IPS DF 4.7 (cell line): ENCODE data around the gene MSGN1.
"Not testable (repeated sequence)": the region's sequence is repeated elsewhere in the genome, so short reads cannot be mapped to it uniquely, and the experiment has no call there.

ENCODE experiments used
- DNase-seq: peaks from one replicate; pipeline ENCODE4 v3.0.0-alpha.2; 2013; ENCODE audit warnings: low spot score; ENCODE audit errors: extremely low read depth

MSGN1 gene

GRCh38 chr2:17805166-17805565, 11.1 kb upstream of the MSGN1 start:
- DNase-seq: no peak

GRCh38 chr2:17805717-17806363, 10.4 kb upstream of the MSGN1 start:
- DNase-seq: no peak

GRCh38 chr2:17813010-17813741, 3.1 kb upstream of the MSGN1 start:
- DNase-seq: no peak

GRCh38 chr2:17813742-17814473, 2.4 kb upstream of the MSGN1 start:
- no peak for DNase-seq

GRCh38 chr2:17814601-17815000, 1.7 kb upstream of the MSGN1 start:
- DNase-seq: no peak

- DNase-seq: no peak
These were observed 634 bp upstream of the MSGN1 start for GRCh38 chr2:17815468-17816184.

GRCh38 chr2:17818235-17818815, 2.1 kb downstream of the MSGN1 start:
- DNase-seq: no peak

- no peak for DNase-seq
These were observed 4.8 kb downstream of the MSGN1 start for GRCh38 chr2:17821080-17821479.

- no peak for DNase-seq
These were observed 5.5 kb downstream of the MSGN1 start for GRCh38 chr2:17821535-17822444.

GRCh38 chr2:17822445-17823117, 6.3 kb downstream of the MSGN1 start:
- no peak for DNase-seq

GRCh38 chr2:17823646-17824045, 7.4 kb downstream of the MSGN1 start:
- not testable (repeated sequence) for DNase-seq

GRCh38 chr2:17827316-17827715, 11.1 kb downstream of the MSGN1 start:
- DNase-seq: no peak

GRCh38 chr2:17827785-17828184, 11.5 kb downstream of the MSGN1 start:
- DNase-seq: no peak

- peak; percentile 78 for DNase-seq
These were observed 14.1 kb downstream of the MSGN1 start for GRCh38 chr2:17830053-17831034.

GRCh38 chr2:17835516-17835915, 19.3 kb downstream of the MSGN1 start:
- no peak for DNase-seq

GRCh38 chr2:17839959-17840358, 23.7 kb downstream of the MSGN1 start:
- DNase-seq: no peak

GRCh38 chr2:17843457-17843856, 27.2 kb downstream of the MSGN1 start:
- no peak for DNase-seq

GRCh38 chr2:17845806-17846205, 29.5 kb downstream of the MSGN1 start:
- no peak for DNase-seq

GRCh38 chr2:17846676-17847075, 30.4 kb downstream of the MSGN1 start:
- no peak for DNase-seq
